ENCODE results near the gene NES. TPM values are rescaled to one million over a fixed set of nuclear protein-coding genes. Genes with fewer than 3 reads are reported as not detected.
A peak's percentile ranks its signal among the peaks of the same experiment; 100 is the strongest.

NES gene
- total RNA-seq, 1 donor from 2014 or later, result 265 TPM

DNA sequence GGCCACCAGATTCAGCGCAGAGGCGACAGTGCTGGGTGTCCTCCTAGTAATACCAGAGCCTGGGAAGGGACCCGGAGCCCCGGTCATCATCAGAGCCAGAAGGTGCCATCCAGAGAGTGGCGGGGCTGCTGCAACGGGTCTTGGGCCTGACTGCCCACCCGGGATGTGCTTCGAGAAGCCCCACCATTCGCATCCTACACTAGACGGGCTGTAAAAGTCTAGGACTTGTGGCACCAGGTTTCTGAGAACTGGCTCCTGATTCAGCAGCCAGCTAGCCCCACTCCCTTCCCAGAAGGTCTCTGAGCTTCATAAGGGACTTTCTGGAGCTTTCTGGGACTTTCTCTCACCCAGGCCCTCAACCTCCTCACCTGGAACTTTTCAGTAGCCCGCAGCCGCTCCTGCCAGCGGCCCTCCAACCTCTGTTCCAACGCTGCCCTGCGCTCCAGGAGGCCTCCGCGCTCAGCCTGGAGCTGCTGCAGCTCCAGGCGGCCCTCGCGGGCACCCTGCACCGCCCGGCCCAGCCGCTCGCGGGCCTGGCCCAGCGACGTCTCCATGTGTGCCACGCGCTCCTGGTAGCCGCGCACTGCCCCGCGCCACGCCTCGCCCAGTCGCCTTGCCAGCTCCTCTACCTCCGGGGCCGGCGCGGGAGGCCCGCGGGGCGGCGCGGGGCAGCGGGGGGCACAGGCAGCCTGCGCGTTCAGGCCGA is 940 bp downstream of the NES start:
- H3K9me3 Mint-ChIP-seq, result no peaks in the 10 kb centered on the region
- TF ChIP-seq CTCF (conservative IDR thresholded peaks at IDR 0.05), result no peak

GRCh38 chr1:156675210-156676113 is 1.7 kb downstream of the NES start:
- peaks cover 28% of the 10 kb centered on the region for H3K36me3 Mint-ChIP-seq (ENCODE audit: low read depth)
- H3K4me3 Mint-ChIP-seq, result peak overlapping the region; percentile 93
- no peaks in the 10 kb centered on the region for H3K9me3 Mint-ChIP-seq
- no peak for TF ChIP-seq CTCF (conservative IDR thresholded peaks at IDR 0.05)
- H3K27ac Mint-ChIP-seq (ENCODE audit: unreplicated experiment), result peak overlapping the region; percentile 96
- H3K4me1 Mint-ChIP-seq, result peaks cover 64% of the 10 kb centered on the region
- peaks cover 18% of the 10 kb centered on the region for H3K27me3 Mint-ChIP-seq (ENCODE audit: low read depth)
- no peak for DNase-seq (ENCODE audit: low read depth, low spot score)

More for the DNA sequence above, 940 bp downstream of the NES start:
- H3K36me3 Mint-ChIP-seq (ENCODE audit: low read depth), result peaks cover 25% of the 10 kb centered on the region
- DNase-seq (ENCODE audit: low read depth, low spot score), result no peak
- peak overlapping the region; percentile 96 for H3K27ac Mint-ChIP-seq (ENCODE audit: unreplicated experiment)
- H3K4me3 Mint-ChIP-seq, result peak overlapping the region; percentile 93
- peaks cover 18% of the 10 kb centered on the region for H3K27me3 Mint-ChIP-seq (ENCODE audit: low read depth)
- H3K4me1 Mint-ChIP-seq, result peaks cover 60% of the 10 kb centered on the region

GRCh38 chr1:156673387-156674121 is 3.7 kb downstream of the NES start:
- Mint-ChIP-seq H3K36me3 (ENCODE audit: low read depth) (peaks cover 28% of the 10 kb centered on the region), H3K4me3 (peak overlapping the region; percentile 93), H3K27ac (ENCODE audit: unreplicated experiment) (peak overlapping the region; percentile 99), H3K27me3 (ENCODE audit: low read depth) (peaks cover 26% of the 10 kb centered on the region), H3K4me1 (peaks cover 79% of the 10 kb centered on the region), H3K9me3 (no peaks in the 10 kb centered on the region)
- DNase-seq (ENCODE audit: low read depth, low spot score), result peak; percentile 67
- TF ChIP-seq CTCF (conservative IDR thresholded peaks at IDR 0.05), result no peak

- Mint-ChIP-seq H3K9me3 (no peaks in the 10 kb centered on the region), H3K36me3 (ENCODE audit: low read depth) (peaks cover 31% of the 10 kb centered on the region), H3K27me3 (ENCODE audit: low read depth) (peaks cover 28% of the 10 kb centered on the region), H3K27ac (ENCODE audit: unreplicated experiment) (no peak overlapping the region), H3K4me3 (peak overlapping the region; percentile 62), H3K4me1 (peaks cover 83% of the 10 kb centered on the region)
- TF ChIP-seq CTCF (conservative IDR thresholded peaks at IDR 0.05), result no peak
- DNase-seq (ENCODE audit: low read depth, low spot score), result no peak
Measured at GRCh38 chr1:156671804-156672203, 5.4 kb downstream of the NES start.

DNA sequence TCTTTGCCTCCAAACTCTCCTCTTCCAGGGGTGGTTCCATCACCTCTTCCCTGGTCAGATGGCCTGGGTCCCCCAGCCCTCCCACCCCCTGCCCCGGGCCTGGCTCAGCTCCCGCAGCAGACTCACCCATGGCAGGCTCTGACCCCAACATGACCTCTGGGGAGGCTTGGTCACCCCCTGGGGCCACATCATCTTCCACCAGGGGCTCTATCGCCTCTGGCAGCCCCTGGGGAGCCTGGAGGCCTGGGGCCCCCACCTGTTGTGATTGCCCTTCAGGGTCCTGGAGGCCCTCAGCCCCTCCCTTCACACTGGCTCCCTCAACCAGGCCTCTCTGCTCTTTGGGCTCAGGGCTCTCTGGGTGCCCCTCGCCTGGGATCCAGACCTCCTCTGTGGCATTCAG is 6.4 kb downstream of the NES start:
- peak overlapping the region; percentile 62 for H3K4me3 Mint-ChIP-seq
- no peak for DNase-seq (ENCODE audit: low read depth, low spot score)
- peak overlapping the region; percentile 90 for H3K27ac Mint-ChIP-seq (ENCODE audit: unreplicated experiment)
- H3K4me1 Mint-ChIP-seq, result peaks cover 91% of the 10 kb centered on the region
- no peaks in the 10 kb centered on the region for H3K9me3 Mint-ChIP-seq
- TF ChIP-seq CTCF (conservative IDR thresholded peaks at IDR 0.05), result no peak
- H3K27me3 Mint-ChIP-seq (ENCODE audit: low read depth), result peaks cover 33% of the 10 kb centered on the region
- peaks cover 31% of the 10 kb centered on the region for H3K36me3 Mint-ChIP-seq (ENCODE audit: low read depth)

All from neural crest cell (in vitro differentiated cells).